Measurements from ENCODE around the gene MCUR1. TPM values are rescaled to one million over a fixed set of nuclear protein-coding genes. Genes with fewer than 3 reads are reported as not detected.

Gene MCUR1
- total and polyA plus RNA-seq, 2 of the 13 experiments (the other 11 are each of a cell fraction or from before 2014, with no cell fraction given): 8.0 to 29.6 TPM

DNA sequence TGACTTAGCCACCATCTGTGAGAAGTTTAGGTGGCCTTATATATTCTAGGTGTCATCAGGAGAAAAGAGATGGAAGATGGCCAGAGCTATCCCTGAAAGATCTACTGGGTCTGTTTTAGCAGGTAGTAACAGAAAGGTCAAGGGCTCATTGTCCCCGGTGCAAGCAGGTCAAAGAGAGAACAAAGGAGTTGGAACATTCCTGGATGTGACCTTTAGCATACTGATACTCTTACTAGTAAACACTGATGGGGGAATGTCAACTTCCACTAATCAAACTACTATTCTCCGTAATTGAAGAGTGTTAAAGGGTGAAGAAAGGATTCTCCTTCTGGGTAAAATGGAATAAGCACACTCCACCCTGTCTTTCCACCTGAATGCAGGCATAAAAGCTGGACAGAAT, 4.0 kb upstream of the MCUR1 start (continued):
- TF ChIP-seq ZNF878 (CRISPR knock-in tag; IDR thresholded peaks at IDR 0.05) (no peak), MTF2 (CRISPR knock-in tag; IDR thresholded peaks at IDR 0.05; ENCODE audit: borderline replicate concordance) (no peak), MBD4 (IDR thresholded peaks at IDR 0.05; ENCODE audit: borderline replicate concordance, low read length) (no peak), MIXL1 (CRISPR knock-in tag; IDR thresholded peaks at IDR 0.05) (0 out of 2 replicates have a peak, but pooled peaks have one; percentile 49), ZNF431 (CRISPR knock-in tag; IDR thresholded peaks at IDR 0.05; ENCODE audit: borderline replicate concordance, low read depth) (no peak), STAT5B (CRISPR knock-in tag; IDR thresholded peaks at IDR 0.05) (no peak), RAD21 (CRISPR knock-in tag; IDR thresholded peaks at IDR 0.05) (no peak), NRL (CRISPR knock-in tag; IDR thresholded peaks at IDR 0.05; ENCODE audit: borderline replicate concordance) (no peak), ZNF839 (CRISPR knock-in tag; IDR thresholded peaks at IDR 0.05; ENCODE audit: borderline replicate concordance) (no peak), GABPB1 (CRISPR knock-in tag; IDR thresholded peaks at IDR 0.05) (no peak), CEBPB (IDR thresholded peaks at IDR 0.05; ENCODE audit: borderline replicate concordance, low read depth, low read length) (no peak), KAT8 (CRISPR knock-in tag; IDR thresholded peaks at IDR 0.05) (no peak), PHF20 (CRISPR knock-in tag; IDR thresholded peaks at IDR 0.05) (no peak)
- TF ChIP-seq, protein P1, sequence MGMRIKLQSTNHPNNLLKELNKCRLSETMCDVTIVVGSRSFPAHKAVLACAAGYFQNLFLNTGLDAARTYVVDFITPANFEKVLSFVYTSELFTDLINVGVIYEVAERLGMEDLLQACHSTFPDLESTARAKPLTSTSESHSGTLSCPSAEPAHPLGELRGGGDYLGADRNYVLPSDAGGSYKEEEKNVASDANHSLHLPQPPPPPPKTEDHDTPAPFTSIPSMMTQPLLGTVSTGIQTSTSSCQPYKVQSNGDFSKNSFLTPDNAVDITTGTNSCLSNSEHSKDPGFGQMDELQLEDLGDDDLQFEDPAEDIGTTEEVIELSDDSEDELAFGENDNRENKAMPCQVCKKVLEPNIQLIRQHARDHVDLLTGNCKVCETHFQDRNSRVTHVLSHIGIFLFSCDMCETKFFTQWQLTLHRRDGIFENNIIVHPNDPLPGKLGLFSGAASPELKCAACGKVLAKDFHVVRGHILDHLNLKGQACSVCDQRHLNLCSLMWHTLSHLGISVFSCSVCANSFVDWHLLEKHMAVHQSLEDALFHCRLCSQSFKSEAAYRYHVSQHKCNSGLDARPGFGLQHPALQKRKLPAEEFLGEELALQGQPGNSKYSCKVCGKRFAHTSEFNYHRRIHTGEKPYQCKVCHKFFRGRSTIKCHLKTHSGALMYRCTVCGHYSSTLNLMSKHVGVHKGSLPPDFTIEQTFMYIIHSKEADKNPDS (CRISPR knock-in tag; IDR thresholded peaks at IDR 0.05): peak; percentile 88; the same call in 1 of the 2 replicates
- TF ChIP-seq, protein P2, sequence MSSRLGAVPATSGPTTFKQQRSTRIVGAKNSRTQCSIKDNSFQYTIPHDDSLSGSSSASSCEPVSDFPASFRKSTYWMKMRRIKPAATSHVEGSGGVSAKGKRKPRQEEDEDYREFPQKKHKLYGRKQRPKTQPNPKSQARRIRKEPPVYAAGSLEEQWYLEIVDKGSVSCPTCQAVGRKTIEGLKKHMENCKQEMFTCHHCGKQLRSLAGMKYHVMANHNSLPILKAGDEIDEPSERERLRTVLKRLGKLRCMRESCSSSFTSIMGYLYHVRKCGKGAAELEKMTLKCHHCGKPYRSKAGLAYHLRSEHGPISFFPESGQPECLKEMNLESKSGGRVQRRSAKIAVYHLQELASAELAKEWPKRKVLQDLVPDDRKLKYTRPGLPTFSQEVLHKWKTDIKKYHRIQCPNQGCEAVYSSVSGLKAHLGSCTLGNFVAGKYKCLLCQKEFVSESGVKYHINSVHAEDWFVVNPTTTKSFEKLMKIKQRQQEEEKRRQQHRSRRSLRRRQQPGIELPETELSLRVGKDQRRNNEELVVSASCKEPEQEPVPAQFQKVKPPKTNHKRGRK (CRISPR knock-in tag; IDR thresholded peaks at IDR 0.05): no peak
- TF ChIP-seq, protein P3, sequence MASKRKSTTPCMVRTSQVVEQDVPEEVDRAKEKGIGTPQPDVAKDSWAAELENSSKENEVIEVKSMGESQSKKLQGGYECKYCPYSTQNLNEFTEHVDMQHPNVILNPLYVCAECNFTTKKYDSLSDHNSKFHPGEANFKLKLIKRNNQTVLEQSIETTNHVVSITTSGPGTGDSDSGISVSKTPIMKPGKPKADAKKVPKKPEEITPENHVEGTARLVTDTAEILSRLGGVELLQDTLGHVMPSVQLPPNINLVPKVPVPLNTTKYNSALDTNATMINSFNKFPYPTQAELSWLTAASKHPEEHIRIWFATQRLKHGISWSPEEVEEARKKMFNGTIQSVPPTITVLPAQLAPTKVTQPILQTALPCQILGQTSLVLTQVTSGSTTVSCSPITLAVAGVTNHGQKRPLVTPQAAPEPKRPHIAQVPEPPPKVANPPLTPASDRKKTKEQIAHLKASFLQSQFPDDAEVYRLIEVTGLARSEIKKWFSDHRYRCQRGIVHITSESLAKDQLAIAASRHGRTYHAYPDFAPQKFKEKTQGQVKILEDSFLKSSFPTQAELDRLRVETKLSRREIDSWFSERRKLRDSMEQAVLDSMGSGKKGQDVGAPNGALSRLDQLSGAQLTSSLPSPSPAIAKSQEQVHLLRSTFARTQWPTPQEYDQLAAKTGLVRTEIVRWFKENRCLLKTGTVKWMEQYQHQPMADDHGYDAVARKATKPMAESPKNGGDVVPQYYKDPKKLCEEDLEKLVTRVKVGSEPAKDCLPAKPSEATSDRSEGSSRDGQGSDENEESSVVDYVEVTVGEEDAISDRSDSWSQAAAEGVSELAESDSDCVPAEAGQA (IDR thresholded peaks at IDR 0.05; ENCODE audit: low read depth): no peak
- TF ChIP-seq, protein P3 (CRISPR knock-in tag; IDR thresholded peaks at IDR 0.05; ENCODE audit: borderline replicate concordance): no peak
- TF ChIP-seq, protein P4, sequence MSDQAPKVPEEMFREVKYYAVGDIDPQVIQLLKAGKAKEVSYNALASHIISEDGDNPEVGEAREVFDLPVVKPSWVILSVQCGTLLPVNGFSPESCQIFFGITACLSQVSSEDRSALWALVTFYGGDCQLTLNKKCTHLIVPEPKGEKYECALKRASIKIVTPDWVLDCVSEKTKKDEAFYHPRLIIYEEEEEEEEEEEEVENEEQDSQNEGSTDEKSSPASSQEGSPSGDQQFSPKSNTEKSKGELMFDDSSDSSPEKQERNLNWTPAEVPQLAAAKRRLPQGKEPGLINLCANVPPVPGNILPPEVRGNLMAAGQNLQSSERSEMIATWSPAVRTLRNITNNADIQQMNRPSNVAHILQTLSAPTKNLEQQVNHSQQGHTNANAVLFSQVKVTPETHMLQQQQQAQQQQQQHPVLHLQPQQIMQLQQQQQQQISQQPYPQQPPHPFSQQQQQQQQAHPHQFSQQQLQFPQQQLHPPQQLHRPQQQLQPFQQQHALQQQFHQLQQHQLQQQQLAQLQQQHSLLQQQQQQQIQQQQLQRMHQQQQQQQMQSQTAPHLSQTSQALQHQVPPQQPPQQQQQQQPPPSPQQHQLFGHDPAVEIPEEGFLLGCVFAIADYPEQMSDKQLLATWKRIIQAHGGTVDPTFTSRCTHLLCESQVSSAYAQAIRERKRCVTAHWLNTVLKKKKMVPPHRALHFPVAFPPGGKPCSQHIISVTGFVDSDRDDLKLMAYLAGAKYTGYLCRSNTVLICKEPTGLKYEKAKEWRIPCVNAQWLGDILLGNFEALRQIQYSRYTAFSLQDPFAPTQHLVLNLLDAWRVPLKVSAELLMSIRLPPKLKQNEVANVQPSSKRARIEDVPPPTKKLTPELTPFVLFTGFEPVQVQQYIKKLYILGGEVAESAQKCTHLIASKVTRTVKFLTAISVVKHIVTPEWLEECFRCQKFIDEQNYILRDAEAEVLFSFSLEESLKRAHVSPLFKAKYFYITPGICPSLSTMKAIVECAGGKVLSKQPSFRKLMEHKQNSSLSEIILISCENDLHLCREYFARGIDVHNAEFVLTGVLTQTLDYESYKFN (CRISPR knock-in tag; conservative IDR thresholded peaks at IDR 0.05): peak; percentile 64

Measured in HepG2 (cell line).